ENCODE data around the gene HP1BP3. TPM values are rescaled to one million over a fixed set of nuclear protein-coding genes. Genes with fewer than 3 reads are reported as not detected.

HP1BP3 gene
- total RNA-seq, 1 donor from 2014 or later = 102 TPM

GRCh38 chr1:20701847-20702246 is 85.3 kb downstream of the HP1BP3 start:
- peak; percentile 47 for FAIRE-seq
- Histone ChIP-seq H3K36me3 (ENCODE audit: control insufficient read depth, insufficient read depth, low read length) (no peaks in the 10 kb centered on the region), H3K4me3 (ENCODE audit: low read depth, low read length) (no peak overlapping the region), H3K27me3 (ENCODE audit: control insufficient read depth, insufficient read depth, low read length) (no peaks in the 10 kb centered on the region)
- no peak for TF ChIP-seq CTCF (IDR thresholded peaks at IDR 0.05; ENCODE audit: insufficient read depth, low read length, severe bottlenecking)
- no peak for DNase-seq (ENCODE audit: low read depth)

GRCh38 chr1:20701446-20701845 is 85.7 kb downstream of the HP1BP3 start:
- DNase-seq (ENCODE audit: low read depth) (no peak), FAIRE-seq (no peak)
- Histone ChIP-seq H3K27me3 (ENCODE audit: control insufficient read depth, insufficient read depth, low read length) (no peaks in the 10 kb centered on the region), H3K4me3 (ENCODE audit: low read depth, low read length) (no peak overlapping the region), H3K36me3 (ENCODE audit: control insufficient read depth, insufficient read depth, low read length) (no peaks in the 10 kb centered on the region)
- TF ChIP-seq CTCF (IDR thresholded peaks at IDR 0.05; ENCODE audit: insufficient read depth, low read length, severe bottlenecking) = no peak

DNA sequence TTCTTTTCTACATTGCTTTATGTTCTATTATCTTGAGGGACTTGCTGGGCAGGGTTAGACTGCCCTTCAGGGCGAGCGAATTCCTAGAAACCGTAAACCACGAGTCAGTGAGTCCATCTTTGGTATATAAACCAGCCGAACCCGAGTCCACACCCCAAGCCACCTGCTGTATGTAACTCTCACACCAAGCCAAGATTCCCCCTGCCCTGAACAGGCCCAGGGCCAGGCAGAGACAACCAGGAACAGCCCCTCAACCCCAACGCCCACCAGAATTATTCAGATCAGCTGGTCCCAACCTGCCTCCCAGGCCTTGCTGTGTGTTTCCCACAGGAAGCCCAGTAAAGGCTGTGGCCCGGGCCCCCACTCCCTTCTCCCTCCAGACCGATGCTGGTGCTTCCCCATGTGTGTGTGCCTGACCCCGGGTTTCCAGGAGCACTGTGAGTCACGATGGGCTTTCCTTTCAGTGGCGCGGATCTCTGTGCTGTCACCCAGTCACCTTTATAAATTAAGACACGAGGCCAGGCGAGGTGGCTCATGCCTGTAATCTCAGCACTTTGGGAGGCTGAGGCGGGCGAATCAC is 86.4 kb downstream of the HP1BP3 start:
- no peaks in the 10 kb centered on the region for H3K36me3 ChIP-seq (ENCODE audit: control insufficient read depth, insufficient read depth, low read length)
- H3K4me3 ChIP-seq (ENCODE audit: low read depth, low read length) = no peak overlapping the region
- H3K27me3 ChIP-seq (ENCODE audit: control insufficient read depth, insufficient read depth, low read length) = no peaks in the 10 kb centered on the region
- TF ChIP-seq CTCF (IDR thresholded peaks at IDR 0.05; ENCODE audit: insufficient read depth, low read length, severe bottlenecking) = no peak
- no peak for FAIRE-seq
- DNase-seq (ENCODE audit: low read depth) = no peak

- H3K36me3 ChIP-seq (ENCODE audit: control insufficient read depth, insufficient read depth, low read length) = no peaks in the 10 kb centered on the region
- no peak for FAIRE-seq
- DNase-seq (ENCODE audit: low read depth) = no peak
- no peak overlapping the region for H3K4me3 ChIP-seq (ENCODE audit: low read depth, low read length)
- TF ChIP-seq CTCF (IDR thresholded peaks at IDR 0.05; ENCODE audit: insufficient read depth, low read length, severe bottlenecking) = no peak
- no peaks in the 10 kb centered on the region for H3K27me3 ChIP-seq (ENCODE audit: control insufficient read depth, insufficient read depth, low read length)
Measured at GRCh38 chr1:20699558-20699957, 87.5 kb downstream of the HP1BP3 start.

- Histone ChIP-seq H3K4me3 (ENCODE audit: low read depth, low read length) (no peak overlapping the region), H3K36me3 (ENCODE audit: control insufficient read depth, insufficient read depth, low read length) (no peaks in the 10 kb centered on the region), H3K27me3 (ENCODE audit: control insufficient read depth, insufficient read depth, low read length) (no peaks in the 10 kb centered on the region)
- DNase-seq (ENCODE audit: low read depth) (peak; percentile 32), FAIRE-seq (no peak)
- TF ChIP-seq CTCF (IDR thresholded peaks at IDR 0.05; ENCODE audit: insufficient read depth, low read length, severe bottlenecking) = no peak
Measured at GRCh38 chr1:20698195-20698910, 88.8 kb downstream of the HP1BP3 start.
